Esophagus muscularis mucosa (tissue), 4 donors: Measurements from ENCODE around the gene CDH4. TPM values are rescaled to one million over a fixed set of nuclear protein-coding genes. Genes with fewer than 3 reads are reported as not detected.

Source experiments
- DNase-seq: peaks from one replicate; pipeline ENCODE4 v3.0.0-alpha.2; 2017; ENCODE audit errors: extremely low spot score
- H3K27ac ChIP-seq, 4 donors: fragments of 200-600 bp; sonication (generic); replicated peaks in 1 of 4; 1 replicate in 3 of 4; 2 replicates in 1 of 4; pipeline ENCODE4 v1.5.1; 2016 to 2019; ENCODE audit warnings: mild to moderate bottlenecking in 1 of 4
- H3K27me3 ChIP-seq, 4 donors: fragments of 200-600 bp; sonication (generic); one replicate each; pipeline versions ENCODE4 v1.5.1 to v1.6.0; 2016 to 2019
- H3K36me3 ChIP-seq, 4 donors: fragments of 200-600 bp; sonication (generic); one replicate each; pipeline ENCODE4 v1.5.1; 2016 to 2019
- H3K4me1 ChIP-seq, 4 donors: fragments of 200-600 bp; sonication (generic); one replicate each; pipeline ENCODE4 v1.5.1; 2016 to 2019
- H3K4me3 ChIP-seq, 4 donors: fragments of 200-600 bp; sonication (generic); 1 replicate in 2 of 4; 2 replicates in 2 of 4; pipeline ENCODE4 v1.5.1; 2016 to 2019; ENCODE audit warnings: mild to moderate bottlenecking in 4 of 4, moderate library complexity in 1 of 4
- H3K9me3 ChIP-seq, 4 donors: fragments of 200-600 bp; sonication (generic); 1 replicate in 3 of 4; 2 replicates in 1 of 4; pipeline ENCODE4 v1.5.1; 2016 to 2019
- EP300 ChIP-seq: sonication (generic); formaldehyde crosslinking; IDR thresholded peaks from one replicate; pipeline ENCODE4 v1.6.1; 2017; ENCODE audit warnings: antibody characterized with exemption
- POLR2A ChIP-seq: fragments of 450-650 bp; IDR thresholded peaks from one replicate; pipeline ENCODE4 v1.6.1; 2017; ENCODE audit warnings: antibody characterized with exemption, moderate library complexity, mild to moderate bottlenecking, low read depth
- POLR2AphosphoS5 ChIP-seq, 2 donors: sonication (generic); formaldehyde crosslinking; IDR thresholded peaks; one replicate each; pipeline ENCODE4 v1.6.1; 2017; ENCODE audit warnings: antibody characterized with exemption in 2 of 2
- WGBS: methylation state at CpG from one replicate; pipeline ENCODE4 v1.1.5; 2018; 5-methylcytosine and 5-hydroxymethylcytosine counted together
- intact Hi-C: fragments of 100-400 bp; cut with DNase I; formaldehyde crosslinking; loops from one replicate; pipeline ENCODE4 v1.15.1; 2023
- total RNA-seq, 4 donors: library from RNA; depleted of rRNA; stranded (reverse); fragments of >200 nt; gene quantifications; one replicate each; pipeline versions ENCODE4 v1.1.0 to v1.2.1, GENCODE V29; 2016
- TF ChIP-seq, protein P1 (sequence below), 3 experiments: fragments of 200-600 bp in 2 of 3; fragments of 450-650 bp in 1 of 3; sonication (generic) in 2 of 3; IDR thresholded peaks; one replicate each; pipeline ENCODE4 v1.5.1; 2017 to 2019; ENCODE audit warnings: antibody characterized with exemption in 3 of 3, mild to moderate bottlenecking in 2 of 3, moderate library complexity in 1 of 3

Gene CDH4
- total RNA-seq, 4 donors from 2014 or later, result 0.42 to 1.3 (median 0.48) TPM

DNA sequence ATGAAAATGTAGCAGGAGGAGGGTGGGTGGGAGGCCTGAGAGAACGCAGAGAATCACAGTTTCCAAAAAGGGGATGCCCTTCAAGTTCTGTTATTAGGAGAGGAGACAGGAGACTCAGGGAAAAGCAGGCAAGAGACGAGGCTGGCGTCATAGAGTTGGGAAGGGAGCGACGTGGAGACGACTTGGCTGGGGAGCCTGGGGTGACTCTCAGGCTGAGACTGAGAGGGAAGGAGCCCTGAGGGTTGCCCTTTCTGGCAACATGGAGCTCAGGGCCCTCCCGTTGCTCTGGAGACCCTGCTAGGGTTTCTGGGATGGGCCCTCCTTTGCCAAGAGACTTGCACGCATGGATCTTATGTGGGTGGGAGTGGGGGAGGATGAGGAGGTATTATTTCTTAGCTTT, 108.9 kb downstream of the CDH4 start:
- peaks cover 0 to 38% (median 0%) of the 10 kb centered on the region in 4 donors for H3K27me3 ChIP-seq
- intact Hi-C loops, result no loop called here
- no peaks in the 10 kb centered on the region for H3K36me3 ChIP-seq
- TF ChIP-seq POLR2A, result no peak
- TF ChIP-seq POLR2AphosphoS5 (IDR thresholded peaks at IDR 0.05), result no peak
- no peak for TF ChIP-seq EP300
- no peaks in the 10 kb centered on the region for H3K9me3 ChIP-seq
- DNase-seq, result no peak
- no peak overlapping the region for H3K27ac ChIP-seq
- 71% methylated on average over 8 of the region's 8 CpGs for WGBS
- no peak overlapping the region for H3K4me3 ChIP-seq
- H3K4me1 ChIP-seq, result no peaks in the 10 kb centered on the region

DNA sequence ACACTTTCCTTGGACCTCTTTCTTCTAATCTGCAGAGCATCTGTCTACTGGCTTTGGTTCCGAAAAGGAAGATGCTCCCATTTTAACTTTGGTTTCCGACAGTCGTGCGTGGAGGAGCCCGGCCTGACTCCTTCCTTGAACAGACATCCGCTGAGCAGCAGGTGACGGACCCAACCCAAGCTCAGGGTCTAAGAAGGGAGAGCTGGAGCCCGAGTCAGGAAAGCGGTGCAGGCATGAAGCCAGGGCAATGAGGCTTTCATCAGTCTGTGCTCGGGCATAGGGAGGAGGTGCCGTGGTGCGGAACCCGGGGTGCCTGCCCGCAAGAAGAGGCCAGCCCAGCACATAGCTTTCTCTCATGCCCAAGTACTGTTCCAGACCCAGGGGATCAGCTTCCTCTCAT, 109.4 kb downstream of the CDH4 start:
- intact Hi-C loops, result no loop called here
- no peak for DNase-seq
- no peaks in the 10 kb centered on the region for H3K4me1 ChIP-seq
- H3K27me3 ChIP-seq, result peaks cover 0 to 38% (median 0%) of the 10 kb centered on the region in 4 donors
- no peaks in the 10 kb centered on the region for H3K9me3 ChIP-seq
- TF ChIP-seq POLR2AphosphoS5 (IDR thresholded peaks at IDR 0.05), result no peak
- no peak for TF ChIP-seq POLR2A
- TF ChIP-seq, protein P1, sequence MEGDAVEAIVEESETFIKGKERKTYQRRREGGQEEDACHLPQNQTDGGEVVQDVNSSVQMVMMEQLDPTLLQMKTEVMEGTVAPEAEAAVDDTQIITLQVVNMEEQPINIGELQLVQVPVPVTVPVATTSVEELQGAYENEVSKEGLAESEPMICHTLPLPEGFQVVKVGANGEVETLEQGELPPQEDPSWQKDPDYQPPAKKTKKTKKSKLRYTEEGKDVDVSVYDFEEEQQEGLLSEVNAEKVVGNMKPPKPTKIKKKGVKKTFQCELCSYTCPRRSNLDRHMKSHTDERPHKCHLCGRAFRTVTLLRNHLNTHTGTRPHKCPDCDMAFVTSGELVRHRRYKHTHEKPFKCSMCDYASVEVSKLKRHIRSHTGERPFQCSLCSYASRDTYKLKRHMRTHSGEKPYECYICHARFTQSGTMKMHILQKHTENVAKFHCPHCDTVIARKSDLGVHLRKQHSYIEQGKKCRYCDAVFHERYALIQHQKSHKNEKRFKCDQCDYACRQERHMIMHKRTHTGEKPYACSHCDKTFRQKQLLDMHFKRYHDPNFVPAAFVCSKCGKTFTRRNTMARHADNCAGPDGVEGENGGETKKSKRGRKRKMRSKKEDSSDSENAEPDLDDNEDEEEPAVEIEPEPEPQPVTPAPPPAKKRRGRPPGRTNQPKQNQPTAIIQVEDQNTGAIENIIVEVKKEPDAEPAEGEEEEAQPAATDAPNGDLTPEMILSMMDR (IDR thresholded peaks at IDR 0.05), result no peak
- TF ChIP-seq EP300, result no peak
- no peak overlapping the region for H3K4me3 ChIP-seq
- H3K36me3 ChIP-seq, result no peaks in the 10 kb centered on the region
- no peak overlapping the region for H3K27ac ChIP-seq
- 85% methylated on average over 9 of the region's 14 CpGs for WGBS

DNA sequence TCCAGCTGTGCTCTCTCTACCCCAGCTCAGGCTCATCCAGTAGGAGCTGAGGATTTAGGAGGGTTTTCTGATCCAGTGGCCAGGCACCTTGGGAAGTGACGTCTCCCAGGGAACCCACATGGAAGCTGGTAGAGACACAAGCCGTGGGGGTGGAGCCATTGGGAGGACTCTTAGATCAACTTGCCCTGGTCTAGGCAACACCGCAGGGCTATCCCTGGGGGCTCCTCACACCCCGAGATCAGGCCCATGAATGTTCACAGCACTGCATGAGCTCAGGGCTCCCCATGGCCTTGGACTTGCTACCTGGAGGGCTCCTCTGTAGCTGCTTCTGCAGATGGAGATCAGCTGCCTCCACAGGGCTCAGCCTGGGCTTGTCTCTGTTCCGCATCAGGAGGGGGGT, 112.1 kb downstream of the CDH4 start:
- no peaks in the 10 kb centered on the region for H3K36me3 ChIP-seq
- H3K4me1 ChIP-seq, result no peaks in the 10 kb centered on the region
- H3K27me3 ChIP-seq, result peaks cover 0 to 26% (median 0%) of the 10 kb centered on the region in 4 donors
- no peak overlapping the region for H3K27ac ChIP-seq
- 96% methylated on average over 4 of the region's 5 CpGs for WGBS
- no peaks in the 10 kb centered on the region for H3K9me3 ChIP-seq
- no peak for TF ChIP-seq POLR2AphosphoS5 (IDR thresholded peaks at IDR 0.05)
- TF ChIP-seq POLR2A, result no peak
- TF ChIP-seq, protein P1 (IDR thresholded peaks at IDR 0.05), result no peak
- no peak for TF ChIP-seq EP300
- H3K4me3 ChIP-seq, result no peak overlapping the region
- DNase-seq, result no peak
- intact Hi-C loops, result no loop called here

DNA sequence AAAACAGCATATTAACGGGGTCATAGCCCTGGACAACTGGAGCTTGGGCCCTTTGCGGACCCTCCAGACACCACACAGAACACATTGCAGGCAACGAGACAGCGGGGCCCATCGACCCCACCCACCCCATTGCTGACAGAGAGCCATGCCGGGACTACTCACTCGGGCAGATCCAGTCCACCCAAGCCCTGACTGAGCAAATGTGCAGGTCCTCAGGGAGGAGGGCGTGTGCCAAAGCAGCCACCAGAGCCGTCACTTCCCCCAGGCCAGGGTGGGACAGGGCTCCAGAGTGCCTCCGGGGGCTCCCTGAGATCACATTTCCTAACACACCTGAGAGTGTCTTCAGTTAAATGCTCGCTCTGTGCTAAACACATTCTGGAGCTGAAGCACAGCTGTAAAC, 114.9 kb downstream of the CDH4 start:
- no peak overlapping the region for H3K27ac ChIP-seq
- TF ChIP-seq POLR2A (no peak), POLR2AphosphoS5 (IDR thresholded peaks at IDR 0.05) (no peak)
- TF ChIP-seq, protein P1 (IDR thresholded peaks at IDR 0.05), result no peak
- no peaks in the 10 kb centered on the region for H3K36me3 ChIP-seq
- intact Hi-C loops, result no loop called here
- H3K9me3 ChIP-seq, result no peaks in the 10 kb centered on the region
- no peak for DNase-seq
- H3K4me3 ChIP-seq, result no peak overlapping the region
- peaks cover 0 to 32% (median 0%) of the 10 kb centered on the region in 4 donors for H3K27me3 ChIP-seq
- H3K4me1 ChIP-seq, result no peaks in the 10 kb centered on the region
- WGBS, result 74% methylated on average over 7 of the region's 11 CpGs

DNA sequence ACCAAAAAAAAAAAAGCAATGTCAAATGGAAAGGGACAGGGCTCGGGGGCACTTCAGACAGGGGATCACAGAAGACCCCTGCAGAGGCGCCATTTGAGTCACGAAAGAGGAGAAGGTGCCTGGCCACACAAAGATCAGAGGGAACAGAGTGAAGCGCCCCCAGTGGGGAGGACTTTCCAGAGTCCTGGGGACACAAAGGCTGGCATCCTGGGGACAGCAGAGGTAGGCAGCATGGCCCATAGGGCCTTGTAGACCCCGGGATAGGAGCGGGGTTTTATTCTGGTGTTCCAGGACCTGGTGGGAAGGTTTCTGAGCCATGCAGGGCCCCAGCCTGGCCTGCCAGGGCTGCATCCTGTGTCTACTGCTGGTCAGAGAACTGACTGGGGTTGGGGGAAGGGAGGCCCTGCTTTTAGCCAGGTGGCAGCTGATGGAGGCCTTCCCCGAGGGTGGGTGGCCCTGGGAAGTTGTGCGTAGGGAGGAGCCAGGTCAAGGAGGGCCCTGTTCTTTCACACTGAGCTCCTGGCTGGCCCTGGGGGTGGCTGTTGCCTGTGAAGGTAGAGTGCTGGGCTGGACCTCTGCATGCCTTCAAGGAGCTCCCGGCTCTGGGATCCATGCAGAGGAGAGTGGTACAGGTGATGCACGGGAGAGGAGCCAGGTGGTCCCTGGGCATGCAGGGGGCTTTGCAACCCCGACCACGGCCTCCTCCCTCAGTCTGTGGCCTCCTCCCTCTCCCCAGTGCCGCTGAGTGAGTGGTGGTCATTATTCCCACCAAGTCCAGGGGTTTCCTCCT, 117.9 kb downstream of the CDH4 start:
- H3K27ac ChIP-seq, result no peak overlapping the region
- intact Hi-C loops, result no loop called here
- H3K27me3 ChIP-seq, result peaks cover 0 to 40% (median 0%) of the 10 kb centered on the region in 4 donors
- no peaks in the 10 kb centered on the region for H3K4me1 ChIP-seq
- TF ChIP-seq, protein P1 (IDR thresholded peaks at IDR 0.05), result no peak
- TF ChIP-seq EP300, result no peak
- TF ChIP-seq POLR2A, result no peak
- TF ChIP-seq POLR2AphosphoS5 (IDR thresholded peaks at IDR 0.05), result no peak
- H3K36me3 ChIP-seq, result no peaks in the 10 kb centered on the region
- no peak for DNase-seq
- WGBS, result 74% methylated on average over 6 of the region's 13 CpGs
- no peaks in the 10 kb centered on the region for H3K9me3 ChIP-seq
- no peak overlapping the region for H3K4me3 ChIP-seq
